ENCODE measurements around the gene MTO1. TPM values are rescaled to one million over a fixed set of nuclear protein-coding genes. Genes with fewer than 3 reads are reported as not detected.
"Not testable (repeated sequence)": the region's sequence is repeated elsewhere in the genome, so short reads cannot be mapped to it uniquely, and the experiment has no call there.

Gene MTO1
- total RNA-seq, 4 donors from 2014 or later = 22.6 to 29.6 (median 25.1) TPM

GRCh38 chr6:73547036-73547435, 85.5 kb downstream of the MTO1 start:
- no peak for DNase-seq (ENCODE audit: low spot score in 2 of 2)
- H3K4me3 ChIP-seq (ENCODE audit: low read depth, poor library complexity, severe bottlenecking) = no peak overlapping the region
- no peak for TF ChIP-seq POLR2A (IDR thresholded peaks at IDR 0.05)
- TF ChIP-seq, protein P1, sequence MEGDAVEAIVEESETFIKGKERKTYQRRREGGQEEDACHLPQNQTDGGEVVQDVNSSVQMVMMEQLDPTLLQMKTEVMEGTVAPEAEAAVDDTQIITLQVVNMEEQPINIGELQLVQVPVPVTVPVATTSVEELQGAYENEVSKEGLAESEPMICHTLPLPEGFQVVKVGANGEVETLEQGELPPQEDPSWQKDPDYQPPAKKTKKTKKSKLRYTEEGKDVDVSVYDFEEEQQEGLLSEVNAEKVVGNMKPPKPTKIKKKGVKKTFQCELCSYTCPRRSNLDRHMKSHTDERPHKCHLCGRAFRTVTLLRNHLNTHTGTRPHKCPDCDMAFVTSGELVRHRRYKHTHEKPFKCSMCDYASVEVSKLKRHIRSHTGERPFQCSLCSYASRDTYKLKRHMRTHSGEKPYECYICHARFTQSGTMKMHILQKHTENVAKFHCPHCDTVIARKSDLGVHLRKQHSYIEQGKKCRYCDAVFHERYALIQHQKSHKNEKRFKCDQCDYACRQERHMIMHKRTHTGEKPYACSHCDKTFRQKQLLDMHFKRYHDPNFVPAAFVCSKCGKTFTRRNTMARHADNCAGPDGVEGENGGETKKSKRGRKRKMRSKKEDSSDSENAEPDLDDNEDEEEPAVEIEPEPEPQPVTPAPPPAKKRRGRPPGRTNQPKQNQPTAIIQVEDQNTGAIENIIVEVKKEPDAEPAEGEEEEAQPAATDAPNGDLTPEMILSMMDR (IDR thresholded peaks at IDR 0.05) = no peak
- intact Hi-C loops (cut with DNase I; ENCODE audit: low total_unique reads) = no loop called here
- WGBS, 2 donors = 85 to 92% methylated on average over 1 of the region's 1 CpG

- intact Hi-C loops (cut with DNase I; ENCODE audit: low total_unique reads) = no loop called here
- no peak for DNase-seq (ENCODE audit: low spot score in 2 of 2)
- H3K4me3 ChIP-seq (ENCODE audit: low read depth, poor library complexity, severe bottlenecking) = no peak overlapping the region
- TF ChIP-seq, protein P1 (IDR thresholded peaks at IDR 0.05) = no peak
- TF ChIP-seq POLR2A (IDR thresholded peaks at IDR 0.05) = no peak
- 84% methylated on average over 12 of the region's 12 CpGs for WGBS, 2 donors
Measured at GRCh38 chr6:73548458-73549446, 87.2 kb downstream of the MTO1 start.

- DNase-seq (ENCODE audit: low spot score in 2 of 2); intact Hi-C loops (cut with DNase I; ENCODE audit: low total_unique reads); H3K4me3 ChIP-seq (ENCODE audit: low read depth, poor library complexity, severe bottlenecking): not testable (repeated sequence)
- WGBS, 2 donors = 90 to 95% methylated on average over 4 of the region's 4 CpGs
Measured at GRCh38 chr6:73551115-73551514, 89.6 kb downstream of the MTO1 start.

GRCh38 chr6:73555380-73555949, 93.9 kb downstream of the MTO1 start:
- 97 to 98% methylated on average over 11 of the region's 11 CpGs for WGBS, 2 donors
- H3K4me3 ChIP-seq (ENCODE audit: low read depth, poor library complexity, severe bottlenecking); intact Hi-C loops (cut with DNase I; ENCODE audit: low total_unique reads); DNase-seq (ENCODE audit: low spot score in 2 of 2): not testable (repeated sequence)

- 67 to 69% methylated on average over 1 of the region's 1 CpG for WGBS, 2 donors
- no peak for TF ChIP-seq POLR2A (IDR thresholded peaks at IDR 0.05)
- TF ChIP-seq, protein P1 (IDR thresholded peaks at IDR 0.05) = no peak
- intact Hi-C loops (cut with DNase I; ENCODE audit: low total_unique reads) = no loop called here
- DNase-seq (ENCODE audit: low spot score in 2 of 2) = no peak
- no peak overlapping the region for H3K4me3 ChIP-seq (ENCODE audit: low read depth, poor library complexity, severe bottlenecking)
Measured at GRCh38 chr6:73556836-73557235, 95.3 kb downstream of the MTO1 start.

Other genes starting within 250 kb of the MTO1 start
- gene KHDC1L, start 236.2 kb upstream of the MTO1 start, total RNA-seq = not detected
- gene KHDC1, start 198.5 kb upstream of the MTO1 start, total RNA-seq = under 1 TPM in 2 of 4 donors, not detected in 2; 0.13 to 0.34 TPM
- gene DPPA5, start 107.5 kb upstream of the MTO1 start, total RNA-seq = not detected
- not detected for gene KHDC3L, start 99.1 kb upstream of the MTO1 start, total RNA-seq
- gene OOEP, start 91.8 kb upstream of the MTO1 start, total RNA-seq = under 1 TPM in 1 of 4 donors, not detected in 3; 0.88 TPM
- gene DDX43, start 66.9 kb upstream of the MTO1 start, total RNA-seq = 1 to 10 TPM in 2 of 4 donors, under 1 TPM in 2; 0.89 to 2.3 (median 1.6) TPM
- 1 to 10 TPM in 3 of 4 donors, under 1 TPM in 1; 0.83 to 2.2 (median 1.6) TPM for gene CGAS, start 9.4 kb upstream of the MTO1 start, total RNA-seq
- over 10,000 TPM in 2 of 4 donors, 1,000 to 10,000 TPM in 2; 8,072 to 12,275 (median 10,774) TPM for gene EEF1A1, start 59.3 kb downstream of the MTO1 start, total RNA-seq
- gene SLC17A5, start 192.3 kb downstream of the MTO1 start, total RNA-seq = 10 to 100 TPM; 11.3 to 13.2 (median 12.2) TPM
- gene CD109, start 234.5 kb downstream of the MTO1 start, total RNA-seq = 10 to 100 TPM; 26.1 to 51.7 (median 33.3) TPM

Measured in lower leg skin (tissue), 4 donors.